ENCODE measurements around the gene CTRB1. TPM values are rescaled to one million over a fixed set of nuclear protein-coding genes. Genes with fewer than 3 reads are reported as not detected.
A peak's percentile ranks its signal among the peaks of the same experiment; 100 is the strongest.

The CTRB1 gene
- total RNA-seq, 1 experiment from 2014 or later: not detected

DNA sequence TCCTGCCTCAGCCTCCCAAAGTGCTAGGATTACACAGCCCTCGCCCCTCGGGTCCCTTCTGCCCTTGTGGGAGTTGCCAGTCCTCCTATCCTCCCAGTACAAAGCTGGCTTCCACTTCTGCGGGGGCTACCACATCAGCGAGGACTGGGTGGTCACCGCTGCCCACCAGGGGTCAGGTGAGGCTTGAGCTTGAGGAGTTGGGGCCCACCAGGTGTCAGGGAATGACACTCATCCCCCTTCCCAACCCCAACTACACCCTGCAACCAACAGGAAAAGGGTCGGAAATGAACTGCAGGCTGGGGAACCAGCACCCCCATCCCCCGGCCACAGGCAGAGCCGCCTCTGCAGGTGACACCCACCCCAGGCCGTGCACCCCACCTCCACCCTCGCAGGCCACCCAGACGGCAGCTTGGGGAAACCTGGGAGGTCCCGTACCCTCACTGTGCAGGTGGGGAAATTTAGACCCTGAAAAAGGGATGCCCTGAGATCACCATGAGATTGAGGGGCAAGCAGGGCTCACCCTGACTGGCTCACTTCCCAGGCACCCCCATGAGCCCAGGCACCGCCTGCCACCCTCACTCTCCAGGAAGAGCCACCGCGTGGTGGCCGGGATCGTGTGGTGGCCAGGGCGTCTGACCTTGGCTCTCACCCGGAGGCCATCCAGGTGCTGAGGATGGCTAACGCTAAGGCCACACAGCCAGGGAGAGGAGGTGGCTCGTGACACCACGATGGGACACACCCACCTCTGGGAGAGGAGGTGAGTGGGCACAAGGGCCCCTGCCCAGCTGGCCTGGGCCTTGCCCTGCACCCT, 8.0 kb downstream of the CTRB1 start:
- Histone ChIP-seq H3K9me3 (ENCODE audit: insufficient read depth, low read depth) (no peaks in the 10 kb centered on the region), H3K79me2 (ENCODE audit: low read depth) (no peaks in the 10 kb centered on the region), H3K9me2 (ENCODE audit: insufficient read depth) (no peaks in the 10 kb centered on the region), H3K4me2 (no peak overlapping the region), H3K4me3 (no peak overlapping the region), H3K27me3 (ENCODE audit: insufficient read depth, low read depth) (no peaks in the 10 kb centered on the region), H2AFZ (no peak overlapping the region), H4K20me1 (ENCODE audit: insufficient read depth) (peaks cover 6% of the 10 kb centered on the region), H3K4me1 (replicated peaks; ENCODE audit: insufficient read depth) (no peaks in the 10 kb centered on the region), H3F3A (ENCODE audit: insufficient read depth, low read depth) (no peaks in the 10 kb centered on the region), H3K36me3 (ENCODE audit: low read depth) (peaks cover 4% of the 10 kb centered on the region; the same call in 1 of the 2 replicates), H3K27ac (no peak overlapping the region)
- POLR2A ChIA-PET (ENCODE audit: unreplicated experiment): no interaction called here
- intact Hi-C loops (cut with micrococcal nuclease; ENCODE audit: unreplicated experiment): no loop called here
- no TSS peak for BruUV-seq (replicated peaks)
- TF ChIP-seq CTCF (conservative IDR thresholded peaks at IDR 0.05): no peak
- no peak for TF ChIP-seq EZH2 (IDR thresholded peaks at IDR 0.05; ENCODE audit: low read depth)
- CTCF ChIA-PET: no interaction called here
- DNase-seq: no peak

GRCh38 chr16:75227361-75228142, 8.8 kb downstream of the CTRB1 start:
- Histone ChIP-seq H3K79me2 (ENCODE audit: low read depth) (peaks cover 5% of the 10 kb centered on the region; the same call in 1 of the 2 replicates), H3K9me2 (ENCODE audit: insufficient read depth) (no peaks in the 10 kb centered on the region), H3K27ac (no peak overlapping the region), H3K36me3 (ENCODE audit: low read depth) (peaks cover 4% of the 10 kb centered on the region; the same call in 1 of the 2 replicates), H2AFZ (no peak overlapping the region), H3K4me3 (no peak overlapping the region), H3K4me1 (replicated peaks; ENCODE audit: insufficient read depth) (no peaks in the 10 kb centered on the region), H3K4me2 (no peak overlapping the region), H3F3A (ENCODE audit: insufficient read depth, low read depth) (peaks cover 5% of the 10 kb centered on the region; the same call in 1 of the 2 replicates), H3K27me3 (ENCODE audit: insufficient read depth, low read depth) (no peaks in the 10 kb centered on the region), H4K20me1 (ENCODE audit: insufficient read depth) (peaks cover 6% of the 10 kb centered on the region), H3K9me3 (ENCODE audit: insufficient read depth, low read depth) (no peaks in the 10 kb centered on the region)
- POLR2A ChIA-PET (ENCODE audit: unreplicated experiment): no interaction called here
- intact Hi-C loops (cut with micrococcal nuclease; ENCODE audit: unreplicated experiment): no loop called here
- no peak for TF ChIP-seq CTCF (conservative IDR thresholded peaks at IDR 0.05)
- TF ChIP-seq EZH2 (IDR thresholded peaks at IDR 0.05; ENCODE audit: low read depth): no peak
- no TSS peak for BruUV-seq (replicated peaks)
- DNase-seq: peak in 1 of 2 experiments; percentile 21
- CTCF ChIA-PET: no interaction called here

- H3K9me2 ChIP-seq (ENCODE audit: insufficient read depth): no peaks in the 10 kb centered on the region
- no peaks in the 10 kb centered on the region for H3K27me3 ChIP-seq (ENCODE audit: insufficient read depth, low read depth)
- H3K27ac ChIP-seq: no peak overlapping the region
- peaks cover 5% of the 10 kb centered on the region; the same call in 1 of the 2 replicates for H3F3A ChIP-seq (ENCODE audit: insufficient read depth, low read depth)
- no peak overlapping the region for H3K4me2 ChIP-seq
- H3K4me3 ChIP-seq: no peak overlapping the region
- ChIA-PET POLR2A (ENCODE audit: unreplicated experiment) (no interaction called here), CTCF (no interaction called here)
- H3K9me3 ChIP-seq (ENCODE audit: insufficient read depth, low read depth): no peaks in the 10 kb centered on the region
- H3K4me1 ChIP-seq (replicated peaks; ENCODE audit: insufficient read depth): no peaks in the 10 kb centered on the region
- TF ChIP-seq CTCF (conservative IDR thresholded peaks at IDR 0.05): no peak
- no TSS peak for BruUV-seq (replicated peaks)
- H4K20me1 ChIP-seq (ENCODE audit: insufficient read depth): peaks cover 6% of the 10 kb centered on the region
- H3K79me2 ChIP-seq (ENCODE audit: low read depth): peaks cover 7% of the 10 kb centered on the region; the same call in 1 of the 2 replicates
- H2AFZ ChIP-seq: no peak overlapping the region
- DNase-seq: peak in 1 of 2 experiments; percentile 17
- intact Hi-C loops (cut with micrococcal nuclease; ENCODE audit: unreplicated experiment): no loop called here
- peaks cover 4% of the 10 kb centered on the region; the same call in 1 of the 2 replicates for H3K36me3 ChIP-seq (ENCODE audit: low read depth)
Observed at GRCh38 chr16:75228143-75228976, 9.6 kb downstream of the CTRB1 start.
